Fibroblast of pulmonary artery (primary cell): ENCODE data around the gene IKZF2.
A peak's percentile ranks its signal among the peaks of the same experiment; 100 is the strongest.

Experiments
- DNase-seq: peaks from one replicate; pipeline ENCODE4 v3.0.0-alpha.2; 2010; ENCODE audit warnings: low read depth
- H3K4me3 ChIP-seq: replicated peaks from 2 replicates; pipeline ENCODE4 v1.5.1; 2011; ENCODE audit warnings: low read depth, mild to moderate bottlenecking, control low read depth, low read length, moderate library complexity
- CTCF ChIP-seq: IDR thresholded peaks from 2 replicates; pipeline ENCODE4 v1.5.1; 2011; ENCODE audit warnings: mild to moderate bottlenecking, control low read depth, low read length, inconsistent platforms; ENCODE audit errors: missing control alignments

The IKZF2 gene

GRCh38 chr2:213104092-213104902, 47.1 kb downstream of the IKZF2 start:
- DNase-seq = peak; percentile 52
- no peak for TF ChIP-seq CTCF
- peak overlapping the region; percentile 19 for H3K4me3 ChIP-seq

- H3K4me3 ChIP-seq = no peak overlapping the region
- TF ChIP-seq CTCF = no peak
- DNase-seq = no peak
Measured at GRCh38 chr2:213101692-213102460, 49.5 kb downstream of the IKZF2 start.

- H3K4me3 ChIP-seq = no peak overlapping the region
- TF ChIP-seq CTCF = no peak
- DNase-seq = no peak
Measured at GRCh38 chr2:213101109-213101508, 50.3 kb downstream of the IKZF2 start.

- TF ChIP-seq CTCF = no peak
Measured at GRCh38 chr2:213098612-213099011, 52.8 kb downstream of the IKZF2 start.

GRCh38 chr2:213091765-213092164, 59.6 kb downstream of the IKZF2 start:
- DNase-seq = no peak
- no peak for TF ChIP-seq CTCF
- H3K4me3 ChIP-seq = no peak overlapping the region

More at GRCh38 chr2:213098612-213099011, 52.8 kb downstream of the IKZF2 start:
- no peak overlapping the region for H3K4me3 ChIP-seq
- DNase-seq = no peak

- TF ChIP-seq CTCF = no peak
- H3K4me3 ChIP-seq = no peak overlapping the region
- no peak for DNase-seq
Measured at GRCh38 chr2:213090772-213091171, 60.6 kb downstream of the IKZF2 start.
